Esophagus squamous epithelium (tissue), 5 donors: ENCODE measurements around the gene CTU1. TPM values are rescaled to one million over a fixed set of nuclear protein-coding genes. Genes with fewer than 3 reads are reported as not detected.

Experiments
- DNase-seq: peaks from one replicate; lab custom pipeline; 2025; lab: John Stamatoyannopoulos, UW
- H3K27ac ChIP-seq, 4 donors: fragments of 200-600 bp; sonication (generic); one replicate each; pipeline ENCODE4 v1.5.1; 2016 to 2019; ENCODE audit warnings: mild to moderate bottlenecking in 1 of 4
- H3K27me3 ChIP-seq, 4 donors: fragments of 200-600 bp; sonication (generic); 1 replicate in 3 of 4; 2 replicates in 1 of 4; pipeline versions ENCODE4 v1.5.1 to v1.6.0; 2017 to 2021; ENCODE audit warnings: antibody characterized with exemption in 1 of 4
- H3K36me3 ChIP-seq, 3 donors: fragments of 200-600 bp; sonication (generic); one replicate each; pipeline ENCODE4 v1.5.1; 2016 to 2019
- H3K4me1 ChIP-seq, 3 donors: fragments of 200-600 bp; sonication (generic); one replicate each; pipeline ENCODE4 v1.5.1; 2017 to 2019
- H3K4me3 ChIP-seq, 4 donors: fragments of 200-600 bp; sonication (generic); 1 replicate in 3 of 4; 2 replicates in 1 of 4; pipeline ENCODE4 v1.5.1; 2016 to 2019; ENCODE audit warnings: mild to moderate bottlenecking in 2 of 4, moderate library complexity in 1 of 4
- H3K9me3 ChIP-seq, 3 donors: fragments of 200-600 bp; sonication (generic); one replicate each; pipeline ENCODE4 v1.5.1; 2016 to 2019
- POLR2A ChIP-seq, 4 donors: fragments of 450-650 bp; IDR thresholded peaks; one replicate each; pipeline ENCODE4 v1.6.1; 2017; ENCODE audit warnings: antibody characterized with exemption in 4 of 4, mild to moderate bottlenecking in 4 of 4, moderate library complexity in 3 of 4
- WGBS, 2 donors: methylation state at CpG; one replicate each; pipeline ENCODE4 v1.1.5; 2018; 5-methylcytosine and 5-hydroxymethylcytosine counted together
- intact Hi-C: fragments of 100-400 bp; cut with DNase I; formaldehyde crosslinking; loops from one replicate; pipeline ENCODE4 v1.15.0; 2022
- total RNA-seq, 4 donors: library from RNA; depleted of rRNA; stranded (reverse); fragments of >200 nt; gene quantifications; one replicate each; pipeline ENCODE4 v1.1.0, GENCODE V29; 2016
- TF ChIP-seq, protein P1 (sequence below), 6 experiments: fragments of 450-650 bp in 4 of 6; fragments of 200-600 bp in 2 of 6; sonication (generic) in 2 of 6; IDR thresholded peaks; one replicate each; pipeline ENCODE4 v1.5.1; 2016 to 2019; ENCODE audit warnings: antibody characterized with exemption in 6 of 6, mild to moderate bottlenecking in 4 of 6, moderate library complexity in 4 of 6
- donor health status: DM: yes; HTN: yes; CAD: no.

Gene CTU1
- total RNA-seq, 4 donors from 2014 or later, result 10.8 to 18.6 (median 13.5) TPM

DNA sequence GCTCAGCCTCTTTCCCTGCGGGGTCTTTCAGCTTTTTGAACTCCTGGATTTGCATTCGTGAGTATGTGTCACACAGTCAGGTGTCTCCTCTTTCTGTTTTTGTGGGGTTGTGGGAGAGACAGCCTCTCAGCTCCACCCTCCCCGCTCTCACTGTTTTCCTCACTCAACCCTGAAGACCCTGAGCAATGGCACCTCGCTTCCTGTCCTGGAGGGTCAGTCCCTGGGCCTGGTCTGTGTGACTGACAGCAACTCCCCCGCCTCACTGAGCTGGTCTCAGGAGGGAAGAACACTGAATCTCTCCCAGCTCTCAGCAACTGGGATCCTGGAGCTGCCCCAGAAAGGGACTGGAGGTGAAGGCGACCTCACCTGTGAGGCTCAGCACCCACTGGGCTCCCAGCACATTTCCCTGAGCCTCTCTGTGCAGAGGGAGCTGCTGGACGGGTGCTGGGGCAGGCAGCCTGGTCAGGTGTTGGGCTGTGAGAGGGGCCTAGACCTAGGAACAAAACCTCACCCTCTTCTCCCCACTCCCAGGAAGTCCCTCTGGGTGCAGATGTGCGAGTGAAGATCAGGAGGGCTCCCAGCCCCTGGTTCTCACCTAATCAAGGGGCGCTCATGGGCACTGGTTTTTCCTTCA, 29.7 kb upstream of the CTU1 start:
- no peak overlapping the region for H3K4me3 ChIP-seq
- H3K36me3 ChIP-seq, result no peaks in the 10 kb centered on the region
- TF ChIP-seq POLR2A (IDR thresholded peaks at IDR 0.05), result no peak
- TF ChIP-seq, protein P1, sequence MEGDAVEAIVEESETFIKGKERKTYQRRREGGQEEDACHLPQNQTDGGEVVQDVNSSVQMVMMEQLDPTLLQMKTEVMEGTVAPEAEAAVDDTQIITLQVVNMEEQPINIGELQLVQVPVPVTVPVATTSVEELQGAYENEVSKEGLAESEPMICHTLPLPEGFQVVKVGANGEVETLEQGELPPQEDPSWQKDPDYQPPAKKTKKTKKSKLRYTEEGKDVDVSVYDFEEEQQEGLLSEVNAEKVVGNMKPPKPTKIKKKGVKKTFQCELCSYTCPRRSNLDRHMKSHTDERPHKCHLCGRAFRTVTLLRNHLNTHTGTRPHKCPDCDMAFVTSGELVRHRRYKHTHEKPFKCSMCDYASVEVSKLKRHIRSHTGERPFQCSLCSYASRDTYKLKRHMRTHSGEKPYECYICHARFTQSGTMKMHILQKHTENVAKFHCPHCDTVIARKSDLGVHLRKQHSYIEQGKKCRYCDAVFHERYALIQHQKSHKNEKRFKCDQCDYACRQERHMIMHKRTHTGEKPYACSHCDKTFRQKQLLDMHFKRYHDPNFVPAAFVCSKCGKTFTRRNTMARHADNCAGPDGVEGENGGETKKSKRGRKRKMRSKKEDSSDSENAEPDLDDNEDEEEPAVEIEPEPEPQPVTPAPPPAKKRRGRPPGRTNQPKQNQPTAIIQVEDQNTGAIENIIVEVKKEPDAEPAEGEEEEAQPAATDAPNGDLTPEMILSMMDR (IDR thresholded peaks at IDR 0.05), result no peak
- no peaks in the 10 kb centered on the region for H3K9me3 ChIP-seq
- no peaks in the 10 kb centered on the region for H3K4me1 ChIP-seq
- 70 to 72% methylated on average over 4 to 6 of the region's 9 CpGs for WGBS, 2 donors
- peak overlapping the region in 2 of 4 donors; percentile 45 to 48 for H3K27ac ChIP-seq
- DNase-seq, result no peak
- H3K27me3 ChIP-seq, result peaks cover 0 to 56% (median 0%) of the 10 kb centered on the region in 4 donors
- intact Hi-C loops, result no loop called here

DNA sequence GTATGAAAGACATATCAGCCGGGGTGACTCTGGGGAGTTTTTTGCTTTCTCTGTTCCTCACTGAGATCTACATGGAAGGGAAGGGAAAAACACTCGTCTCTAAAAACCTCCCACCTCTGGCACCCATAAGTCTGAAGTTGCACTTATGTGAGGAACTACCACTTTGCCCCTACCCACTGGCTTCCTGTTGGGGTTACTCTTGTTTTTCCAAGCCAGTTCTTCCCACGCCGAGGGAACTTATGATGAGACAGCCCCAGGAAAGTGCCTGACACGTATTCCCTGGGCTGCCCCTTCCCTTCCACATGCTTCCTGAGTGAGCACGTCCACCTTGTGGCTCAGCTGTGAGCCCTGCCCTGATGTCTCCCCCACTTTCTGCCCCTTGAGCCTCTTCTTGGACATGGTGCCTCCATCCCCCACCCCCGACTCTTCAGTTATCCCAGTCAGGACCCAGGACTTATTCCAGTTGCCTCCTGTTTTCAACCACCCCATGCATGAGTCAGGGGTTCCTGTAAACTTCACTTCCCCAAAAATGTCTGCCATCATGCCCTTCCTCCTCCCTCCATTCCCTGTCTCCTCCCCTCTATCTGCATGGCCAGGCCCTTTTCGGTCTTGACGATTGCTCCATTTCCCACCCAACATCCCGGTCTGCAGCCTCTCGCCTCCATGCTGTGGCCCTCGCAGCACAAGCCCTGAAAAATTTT, 28.8 kb upstream of the CTU1 start:
- no peak for DNase-seq
- TF ChIP-seq POLR2A (IDR thresholded peaks at IDR 0.05), result no peak
- TF ChIP-seq, protein P1 (IDR thresholded peaks at IDR 0.05), result no peak
- Histone ChIP-seq H3K27ac (peak overlapping the region in 2 of 4 donors; percentile 45 to 48), H3K4me3 (no peak overlapping the region), H3K4me1 (no peaks in the 10 kb centered on the region), H3K36me3 (no peaks in the 10 kb centered on the region), H3K9me3 (no peaks in the 10 kb centered on the region), H3K27me3 (peaks cover 0 to 51% (median 0%) of the 10 kb centered on the region in 4 donors)
- intact Hi-C loops, result no loop called here
- WGBS, 2 donors, result 53 to 66% methylated on average over 12 of the region's 12 CpGs

DNA sequence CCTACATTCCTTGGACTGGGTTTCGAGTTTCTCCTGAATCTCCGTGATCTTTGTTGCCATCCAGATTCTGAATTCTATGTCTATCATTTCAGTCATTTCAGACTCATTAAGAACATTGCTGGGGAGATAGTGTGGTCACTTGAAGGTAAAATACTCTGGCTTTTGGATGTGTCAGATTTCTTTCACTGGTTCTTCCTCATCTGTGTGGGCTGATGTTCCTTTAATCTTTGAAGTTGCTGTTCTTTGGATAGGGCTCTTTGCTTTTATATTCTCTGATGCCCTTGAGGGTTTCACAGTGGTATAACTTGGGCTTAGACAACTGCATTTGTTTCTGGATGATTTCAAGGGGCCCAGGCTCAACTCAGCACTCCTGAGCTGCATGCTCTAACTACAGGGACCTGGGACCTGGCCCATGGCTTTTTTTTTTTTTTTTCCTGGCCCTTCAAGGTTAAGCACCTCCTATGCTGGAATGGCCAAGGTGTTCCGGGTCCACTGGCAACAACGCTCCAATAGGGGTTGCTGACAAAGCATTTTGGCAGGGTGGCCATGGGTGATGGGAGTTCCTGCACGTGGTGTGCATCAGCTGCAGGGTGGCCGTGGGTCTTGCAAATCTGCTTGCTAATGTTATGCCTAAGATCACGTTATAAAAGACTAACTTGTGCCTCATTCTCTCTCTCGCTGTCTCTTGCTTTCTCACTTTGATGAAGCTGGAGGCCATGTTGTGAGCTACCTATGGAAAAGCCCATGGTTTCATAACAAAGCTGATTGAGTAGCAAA, 28.0 kb upstream of the CTU1 start:
- no peaks in the 10 kb centered on the region for H3K4me1 ChIP-seq
- H3K27ac ChIP-seq, result peak overlapping the region in 1 of 4 donors; percentile 21
- no peak for DNase-seq
- intact Hi-C loops, result no loop called here
- no peak for TF ChIP-seq POLR2A (IDR thresholded peaks at IDR 0.05)
- TF ChIP-seq, protein P1 (IDR thresholded peaks at IDR 0.05), result no peak
- H3K36me3 ChIP-seq, result no peaks in the 10 kb centered on the region
- no peak overlapping the region for H3K4me3 ChIP-seq
- 63 to 69% methylated on average over 8 of the region's 8 CpGs for WGBS, 2 donors
- no peaks in the 10 kb centered on the region for H3K9me3 ChIP-seq
- H3K27me3 ChIP-seq, result peaks cover 0 to 42% (median 0%) of the 10 kb centered on the region in 4 donors

DNA sequence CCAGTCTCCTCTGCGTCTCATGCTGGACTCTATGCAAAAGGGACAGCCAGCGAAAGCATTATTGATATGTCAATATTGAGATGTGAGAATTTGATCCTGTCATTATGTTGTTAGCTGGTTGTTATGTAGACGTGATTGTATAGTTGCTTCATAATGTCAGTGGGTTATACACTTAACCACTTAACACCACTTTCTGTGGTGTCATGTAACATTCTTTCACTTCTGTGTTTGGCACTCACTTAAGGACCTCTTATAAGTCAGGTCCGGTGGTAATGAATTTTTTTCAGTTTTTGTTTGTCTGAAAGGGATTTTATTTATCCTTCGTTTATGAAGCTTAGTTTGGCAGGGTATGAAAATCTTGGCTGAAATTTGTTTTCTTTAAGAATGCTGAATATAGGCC, 26.8 kb upstream of the CTU1 start:
- 65 to 82% methylated on average over 5 of the region's 5 CpGs for WGBS, 2 donors
- Histone ChIP-seq H3K36me3 (no peaks in the 10 kb centered on the region), H3K4me3 (no peak overlapping the region), H3K4me1 (no peaks in the 10 kb centered on the region), H3K27me3 (peaks cover 0 to 35% (median 0%) of the 10 kb centered on the region in 4 donors), H3K9me3 (no peaks in the 10 kb centered on the region), H3K27ac (no peak overlapping the region)
- DNase-seq, result no peak
- intact Hi-C loops, result no loop called here
- TF ChIP-seq, protein P1 (IDR thresholded peaks at IDR 0.05), result no peak
- TF ChIP-seq POLR2A (IDR thresholded peaks at IDR 0.05), result no peak
